ENCODE measurements around the gene FEM1A. TPM values are rescaled to one million over a fixed set of nuclear protein-coding genes. Genes with fewer than 3 reads are reported as not detected.
"Not testable (repeated sequence)": the region's sequence is repeated elsewhere in the genome, so short reads cannot be mapped to it uniquely, and the experiment has no call there.

Gene FEM1A
- total and polyA plus RNA-seq, 3 experiments from 2014 or later: 4.3 to 26.0 (median 25.5) TPM

DNA sequence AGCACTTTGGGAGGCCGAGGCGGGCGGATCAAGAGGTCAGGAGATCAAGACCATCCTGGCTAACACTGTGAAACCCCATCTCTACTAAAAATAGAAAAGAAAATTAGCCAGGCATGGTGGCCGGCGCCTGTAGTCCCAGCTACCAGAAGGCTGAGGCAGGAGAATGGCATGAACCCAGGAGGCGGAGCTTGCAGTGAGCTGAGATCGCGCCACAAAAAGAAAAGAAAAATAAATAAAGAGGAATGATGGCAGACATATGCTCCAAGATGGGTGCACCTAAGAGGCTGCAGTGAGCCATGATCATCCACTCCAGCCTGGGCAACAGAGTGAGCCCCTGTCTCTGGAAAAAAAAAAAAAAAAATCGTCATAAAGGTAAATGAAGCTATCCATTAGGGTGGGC is 54.4 kb downstream of the FEM1A start:
- peaks cover 0 to 39% (median 3%) of the 10 kb centered on the region in 3 donors for H3K36me3 Mint-ChIP-seq
- H3K27ac ChIP-seq (ENCODE audit: low read depth, low read length); DNase-seq; H3K27me3 Mint-ChIP-seq; H3K4me1 Mint-ChIP-seq; H3K9me3 Mint-ChIP-seq; H3K4me3 ChIP-seq (ENCODE audit: low read length); H3K27ac Mint-ChIP-seq; H3K36me3 ChIP-seq (ENCODE audit: insufficient read depth, low read length); H3K4me1 ChIP-seq (ENCODE audit: insufficient read depth, low read length); H3K27me3 ChIP-seq (ENCODE audit: insufficient read depth, low read length, poor library complexity, severe bottlenecking); H3K9me3 ChIP-seq (ENCODE audit: low read length); H3K4me3 Mint-ChIP-seq: not testable (repeated sequence)
- ChIA-PET POLR2A (interaction anchor here (0.6 kb wide), 1 partner anchor 70 kb away, joined by 3 read pairs; no protein-coding TSS in a partner anchor), CTCF (interaction anchor here (1.3 to 15.9 kb wide), 2 partner anchors 35 to 71 kb away, joined by 3 to 205 read pairs; no protein-coding TSS in a partner anchor)

DNA sequence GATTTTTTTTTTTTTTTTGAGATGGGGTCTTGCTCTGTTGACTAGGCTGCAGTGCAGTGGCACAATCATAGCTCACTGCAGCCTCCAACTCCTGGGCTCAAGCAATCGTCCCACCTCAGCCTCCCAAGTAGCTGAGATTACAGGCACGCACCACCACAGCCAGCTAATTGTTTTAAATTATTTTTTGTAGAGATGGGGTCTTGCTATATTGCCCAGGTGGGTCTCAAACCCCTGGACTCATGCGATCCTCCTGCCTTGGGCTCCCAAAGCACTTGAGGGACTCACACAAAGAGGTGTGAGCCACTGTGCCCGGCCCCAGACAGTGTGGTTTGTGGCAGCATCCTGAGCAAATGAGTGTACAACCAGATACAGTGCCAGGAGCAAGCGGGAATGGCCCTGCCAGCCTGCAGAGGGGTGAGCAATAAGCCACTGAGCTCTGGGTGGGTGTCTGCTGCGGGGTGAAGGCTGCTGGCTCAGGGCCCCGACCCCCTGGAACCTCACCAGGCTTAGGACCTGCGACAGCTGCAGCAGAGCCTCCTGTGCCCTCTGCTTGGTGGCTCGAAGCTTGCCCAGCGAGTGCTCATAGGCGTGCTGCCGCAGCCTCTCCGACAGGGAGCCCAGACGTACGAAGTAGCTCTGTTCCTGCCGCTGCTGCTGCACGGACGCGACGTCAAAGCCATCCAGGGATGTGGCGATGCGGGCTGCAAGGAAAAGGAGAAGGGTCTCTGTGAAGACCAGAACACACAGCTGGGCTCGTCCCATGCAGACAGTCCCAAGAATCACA is 55.8 kb downstream of the FEM1A start:
- ChIA-PET CTCF (interaction anchor here (15.9 kb wide), 1 partner anchor 36 kb away, joined by 205 read pairs; no protein-coding TSS in a partner anchor), POLR2A (no interaction called here)
- no peaks in the 10 kb centered on the region for H3K9me3 ChIP-seq (ENCODE audit: low read length)
- Mint-ChIP-seq H3K9me3 (no peaks in the 10 kb centered on the region), H3K27me3 (no peaks in the 10 kb centered on the region), H3K36me3 (peaks cover 3 to 41% (median 3%) of the 10 kb centered on the region in 3 donors), H3K27ac (no peak overlapping the region), H3K4me3 (no peak overlapping the region), H3K4me1 (peaks cover 2 to 4% (median 3%) of the 10 kb centered on the region in 3 donors)
- no peak for DNase-seq
- no peaks in the 10 kb centered on the region for H3K27me3 ChIP-seq (ENCODE audit: insufficient read depth, low read length, poor library complexity, severe bottlenecking)
- peaks cover 4% of the 10 kb centered on the region for H3K36me3 ChIP-seq (ENCODE audit: insufficient read depth, low read length)
- no peak overlapping the region for H3K27ac ChIP-seq (ENCODE audit: low read depth, low read length)
- H3K4me3 ChIP-seq (ENCODE audit: low read length): no peak overlapping the region
- H3K4me1 ChIP-seq (ENCODE audit: insufficient read depth, low read length): no peaks in the 10 kb centered on the region

DNA sequence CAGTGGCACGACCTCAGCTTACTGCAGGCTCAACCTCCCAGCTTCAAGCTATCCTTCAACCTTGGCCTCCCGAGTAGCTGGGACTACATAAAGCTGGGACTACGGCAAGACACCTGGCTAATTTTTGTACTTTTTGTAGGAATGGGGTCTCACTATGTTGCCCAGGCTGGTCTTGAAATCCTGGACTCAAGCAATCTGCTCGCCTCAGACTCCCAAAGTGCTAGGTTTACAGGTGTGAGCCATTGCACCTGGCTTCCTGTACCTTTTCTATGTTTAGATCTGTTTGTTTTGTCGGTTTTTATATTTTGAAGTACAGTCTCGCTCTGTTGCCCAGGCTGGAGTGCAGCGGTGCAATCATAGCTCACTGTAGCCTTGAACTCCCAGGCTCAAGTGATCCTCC is 57.5 kb downstream of the FEM1A start:
- H3K4me1 ChIP-seq (ENCODE audit: insufficient read depth, low read length): no peaks in the 10 kb centered on the region
- H3K9me3 ChIP-seq (ENCODE audit: low read length): no peaks in the 10 kb centered on the region
- ChIA-PET CTCF (interaction anchor here (3.4 to 15.9 kb wide), 3 partner anchors 19 to 44 kb away, joined by 13 to 205 read pairs (median 43); partner anchors contain the start of gene PLIN3), POLR2A (no interaction called here)
- Mint-ChIP-seq H3K27ac (no peak overlapping the region), H3K9me3 (no peaks in the 10 kb centered on the region), H3K27me3 (no peaks in the 10 kb centered on the region), H3K4me3 (no peak overlapping the region), H3K36me3 (peaks cover 3 to 33% (median 3%) of the 10 kb centered on the region in 3 donors), H3K4me1 (peaks cover 2 to 4% (median 3%) of the 10 kb centered on the region in 3 donors)
- H3K36me3 ChIP-seq (ENCODE audit: insufficient read depth, low read length): peaks cover 4% of the 10 kb centered on the region
- no peak overlapping the region for H3K4me3 ChIP-seq (ENCODE audit: low read length)
- DNase-seq: no peak
- H3K27ac ChIP-seq (ENCODE audit: low read depth, low read length): no peak overlapping the region
- H3K27me3 ChIP-seq (ENCODE audit: insufficient read depth, low read length, poor library complexity, severe bottlenecking): no peaks in the 10 kb centered on the region

Other genes with a start within 250 kb of the FEM1A start
- under 1 TPM; 0.55 to 0.91 TPM for gene SEMA6B, start 232.1 kb upstream of the FEM1A start, total RNA-seq
- not detected for gene SEMA6B, start 232.1 kb upstream of the FEM1A start, polyA plus RNA-seq
- gene TNFAIP8L1, start 152.2 kb upstream of the FEM1A start, total RNA-seq: 10 to 100 TPM in 1 of 2 experiments, 1 to 10 TPM in 1; 9.0 to 10.0 TPM
- gene TNFAIP8L1, start 152.2 kb upstream of the FEM1A start, polyA plus RNA-seq: 9.6 TPM
- gene MYDGF, start 121.4 kb upstream of the FEM1A start, total RNA-seq: 10 to 100 TPM; 83.2 to 88.6 TPM
- gene MYDGF, start 121.4 kb upstream of the FEM1A start, polyA plus RNA-seq: 146 TPM
- 100 to 1,000 TPM; 105 TPM for gene DPP9, start 67.9 kb upstream of the FEM1A start, total RNA-seq
- gene DPP9, start 67.9 kb upstream of the FEM1A start, polyA plus RNA-seq: 32.1 TPM
- 10 to 100 TPM; 24.4 to 26.5 TPM for gene TICAM1, start 40.0 kb downstream of the FEM1A start, total RNA-seq
- gene TICAM1, start 40.0 kb downstream of the FEM1A start, polyA plus RNA-seq: 13.8 TPM
- 10 to 100 TPM; 12.3 to 15.4 TPM for gene PLIN3, start 75.9 kb downstream of the FEM1A start, total RNA-seq
- gene PLIN3, start 75.9 kb downstream of the FEM1A start, polyA plus RNA-seq: 21.6 TPM
- 1 to 10 TPM; 1.8 to 2.2 TPM for gene ARRDC5, start 111.2 kb downstream of the FEM1A start, total RNA-seq
- gene ARRDC5, start 111.2 kb downstream of the FEM1A start, polyA plus RNA-seq: 5.5 TPM
- gene UHRF1, start 117.8 kb downstream of the FEM1A start, total RNA-seq: 100 to 1,000 TPM; 212 to 218 TPM
- 0.35 TPM for gene UHRF1, start 117.8 kb downstream of the FEM1A start, polyA plus RNA-seq
- gene KDM4B, start 177.4 kb downstream of the FEM1A start, total RNA-seq: 10 to 100 TPM; 14.6 to 16.0 TPM
- 14.6 TPM for gene KDM4B, start 177.4 kb downstream of the FEM1A start, polyA plus RNA-seq